DND-41 (cell line): ENCODE results near the gene GIT1.

Experiments
- CTCF ChIP-seq: IDR thresholded peaks from 2 replicates; pipeline ENCODE4 v1.5.1; 2012; ENCODE audit warnings: borderline replicate concordance, low read length, moderate library complexity, mild to moderate bottlenecking; ENCODE audit not compliant: poor library complexity, severe bottlenecking; ENCODE audit errors: extremely low read depth
- EZH2 ChIP-seq: IDR thresholded peaks from 3 replicates; pipeline ENCODE4 v1.6.1; 2012; ENCODE audit warnings: borderline replicate concordance, low read depth, mild to moderate bottlenecking, moderate library complexity, low read length, inconsistent platforms; ENCODE audit not compliant: severe bottlenecking

GRCh38 chr17:29565643-29566472 lies 23.6 kb downstream of the GIT1 start:
- peak; percentile 48 for TF ChIP-seq EZH2
- peak; percentile 54 for TF ChIP-seq CTCF
